GM12874 (cell line): ENCODE measurements around the gene EEF1AKMT3.

ENCODE experiments used
- CTCF ChIP-seq: IDR thresholded peaks from 2 replicates; pipeline ENCODE4 v1.5.1; 2011; ENCODE audit warnings: low read depth, mild to moderate bottlenecking, control low read depth, low read length, moderate library complexity; ENCODE audit not compliant: insufficient read depth

The EEF1AKMT3 gene

DNA sequence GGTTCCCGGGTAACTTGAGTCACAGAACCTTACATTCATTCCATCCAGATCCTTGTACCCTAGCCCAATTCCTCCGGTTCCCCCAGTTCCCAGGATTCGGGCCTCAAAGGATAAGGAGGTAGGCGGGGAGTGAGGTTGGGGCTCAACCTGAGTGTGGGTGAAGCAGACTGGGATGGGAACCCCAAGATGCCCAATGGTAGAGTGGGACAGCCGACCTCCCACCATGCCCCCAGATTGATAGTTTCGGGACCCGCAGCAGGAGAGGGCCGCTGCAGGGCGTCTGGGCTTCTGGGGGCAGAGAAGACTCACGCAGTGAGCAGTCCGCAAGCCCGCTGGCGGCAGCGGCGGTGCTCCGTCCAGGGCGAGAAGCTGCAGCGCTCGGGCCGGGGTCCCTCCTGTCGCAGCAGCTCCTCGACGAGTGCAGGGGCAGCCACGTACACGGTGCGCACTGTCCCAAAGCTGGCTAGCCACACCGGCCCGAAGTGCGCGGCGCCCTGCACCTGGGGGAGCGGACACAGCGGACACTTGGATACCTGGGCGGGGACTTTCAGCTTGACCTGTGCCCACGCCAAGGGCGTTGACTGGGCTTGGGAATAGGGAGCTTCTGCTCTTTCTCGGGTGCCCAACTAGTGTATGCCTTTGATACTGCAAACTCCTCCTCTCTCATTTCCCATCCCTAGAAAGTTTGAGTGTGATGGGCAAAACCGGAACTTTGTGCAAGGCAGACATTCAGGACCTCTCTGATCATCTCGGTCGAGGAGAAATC is 6.5 kb upstream of the EEF1AKMT3 start:
- no peak for TF ChIP-seq CTCF

DNA sequence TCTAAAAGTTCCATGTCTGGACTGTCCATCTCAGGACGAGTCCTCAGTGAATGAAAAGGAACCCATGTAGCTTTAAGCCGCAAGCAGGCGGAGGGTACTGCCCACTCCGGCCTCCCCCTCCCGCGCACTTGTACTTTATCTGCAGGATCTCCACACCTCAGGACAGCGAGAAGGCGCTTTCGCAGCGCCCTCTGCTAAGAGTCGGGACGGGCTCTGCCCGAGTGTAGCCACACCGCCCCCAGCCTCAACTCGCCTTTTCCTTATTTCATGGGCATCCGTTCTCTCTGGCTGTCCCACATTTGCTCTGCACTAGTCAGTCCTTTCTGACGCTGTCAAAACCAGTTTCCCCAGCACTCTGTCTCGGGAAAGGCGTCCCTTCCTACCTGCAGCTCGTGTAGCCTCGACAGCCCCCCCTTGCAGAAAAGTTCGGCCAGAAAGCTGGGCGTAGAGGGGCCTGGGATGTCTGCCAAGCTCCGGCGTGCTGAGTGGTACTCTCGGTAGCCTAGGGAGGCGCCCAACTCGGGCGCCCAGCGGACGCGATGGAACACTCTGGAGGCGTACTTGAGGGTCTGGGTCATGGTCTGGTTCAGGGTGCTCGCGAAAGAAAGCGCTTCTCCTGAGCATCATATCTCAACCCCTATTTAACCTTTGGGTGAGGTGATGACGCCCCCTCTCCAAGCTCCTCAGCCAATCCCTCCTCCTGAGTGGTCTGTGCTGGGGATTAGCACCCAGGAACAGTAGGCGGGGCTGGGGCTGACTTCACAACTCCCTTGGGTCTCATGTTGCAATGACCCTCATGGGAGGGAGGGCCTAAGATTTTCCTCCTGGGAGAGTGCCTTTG is 5.7 kb upstream of the EEF1AKMT3 start, which contains the start of gene CYP27B1:
Gene CYP27B1 (minus strand): TSS at position 615 of the 841 bp plus-strand sequence. CDS start 37 bp downstream, at position 578.
- TF ChIP-seq CTCF, result no peak

GRCh38 chr12:57767305-57767698 is 5.1 kb upstream of the EEF1AKMT3 start:
- TF ChIP-seq CTCF, result no peak

DNA sequence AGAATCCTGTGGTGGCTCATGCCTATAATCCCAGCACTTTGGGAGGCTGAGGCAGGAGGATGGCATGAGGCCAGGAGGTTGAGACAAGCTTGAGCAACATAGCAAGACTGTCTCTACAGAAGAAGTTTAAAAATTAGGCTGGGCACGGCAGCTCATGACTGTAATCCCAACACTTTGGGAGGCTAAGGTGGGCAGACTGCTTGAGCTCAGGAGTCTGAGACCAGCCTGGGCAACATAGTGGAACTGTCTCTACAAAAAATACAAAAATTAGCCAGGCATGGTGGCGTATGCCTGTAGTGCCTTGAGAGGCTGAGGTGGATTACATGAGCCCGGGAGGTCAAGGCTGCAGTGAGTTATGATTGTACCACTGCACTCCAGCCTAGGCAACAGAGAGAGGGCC is 4.5 kb upstream of the EEF1AKMT3 start:
- TF ChIP-seq CTCF, result no peak

DNA sequence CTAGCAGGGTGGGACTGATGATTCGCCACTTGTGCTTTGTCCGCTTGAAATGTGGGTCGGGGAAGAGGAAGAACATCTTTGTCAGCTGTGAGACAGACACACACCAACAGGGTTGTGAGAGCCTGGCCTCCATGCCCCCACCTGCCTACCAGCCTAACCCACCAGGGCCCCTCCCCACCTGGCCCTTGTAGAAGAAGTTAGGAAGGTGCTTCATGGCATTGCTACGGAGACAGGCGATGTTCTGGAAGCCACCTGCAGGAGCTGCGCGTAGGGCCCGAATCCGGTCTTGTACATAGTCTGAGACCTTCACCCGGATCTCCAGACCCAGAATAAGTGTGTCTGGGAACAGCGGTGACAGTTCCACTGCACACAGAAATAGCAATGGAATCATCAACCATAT is 2.8 kb upstream of the EEF1AKMT3 start:
- no peak for TF ChIP-seq CTCF

GRCh38 chr12:57770734-57771133 is 1.7 kb upstream of the EEF1AKMT3 start:
- no peak for TF ChIP-seq CTCF

- TF ChIP-seq CTCF, result no peak
Observed at GRCh38 chr12:57771236-57771872, 1.1 kb upstream of the EEF1AKMT3 start.
